ENCODE measurements around the gene COL20A1. TPM values are rescaled to one million over a fixed set of nuclear protein-coding genes. Genes with fewer than 3 reads are reported as not detected.
A peak's percentile ranks its signal among the peaks of the same experiment; 100 is the strongest.

The COL20A1 gene
- total RNA-seq, 1 donor from 2014 or later = not detected

- Histone ChIP-seq H3K27me3 (ENCODE audit: low read depth) (peaks cover 60% of the 10 kb centered on the region), H3K36me3 (no peaks in the 10 kb centered on the region), H3K27ac (replicated peaks) (no peak overlapping the region), H3K9me3 (replicated peaks) (peaks cover 12% of the 10 kb centered on the region), H3K4me3 (no peak overlapping the region), H3K4me1 (peaks cover 7% of the 10 kb centered on the region)
- TF ChIP-seq CTCF (IDR thresholded peaks at IDR 0.05; ENCODE audit: borderline replicate concordance) = no peak
- intact Hi-C loops (cut with micrococcal nuclease) = loop anchor here (5.0 kb wide), 1 partner anchor 75 kb away; no protein-coding TSS in a partner anchor
- peak; percentile 6 for DNase-seq
Observed at GRCh38 chr20:63306673-63307537, 13.9 kb downstream of the COL20A1 start.

GRCh38 chr20:63307538-63308217 is 14.7 kb downstream of the COL20A1 start:
- DNase-seq = peak; percentile 11
- intact Hi-C loops (cut with micrococcal nuclease) = loop anchor here (5.0 kb wide), 1 partner anchor 75 kb away; no protein-coding TSS in a partner anchor
- no peak for TF ChIP-seq CTCF (IDR thresholded peaks at IDR 0.05; ENCODE audit: borderline replicate concordance)
- H3K27ac ChIP-seq (replicated peaks) = no peak overlapping the region
- no peaks in the 10 kb centered on the region for H3K36me3 ChIP-seq
- peaks cover 63% of the 10 kb centered on the region for H3K27me3 ChIP-seq (ENCODE audit: low read depth)
- H3K4me1 ChIP-seq = peaks cover 7% of the 10 kb centered on the region
- H3K9me3 ChIP-seq (replicated peaks) = peaks cover 4% of the 10 kb centered on the region
- no peak overlapping the region for H3K4me3 ChIP-seq

- Histone ChIP-seq H3K4me1 (peaks cover 7% of the 10 kb centered on the region), H3K27ac (replicated peaks) (no peak overlapping the region), H3K36me3 (no peaks in the 10 kb centered on the region), H3K4me3 (no peak overlapping the region), H3K9me3 (replicated peaks) (no peaks in the 10 kb centered on the region), H3K27me3 (ENCODE audit: low read depth) (peaks cover 64% of the 10 kb centered on the region)
- DNase-seq = peak; percentile 7
- TF ChIP-seq CTCF (IDR thresholded peaks at IDR 0.05; ENCODE audit: borderline replicate concordance) = no peak
- intact Hi-C loops (cut with micrococcal nuclease) = loop anchor here (5.0 kb wide), 1 partner anchor 74 kb away; no protein-coding TSS in a partner anchor
Observed at GRCh38 chr20:63308218-63308911, 15.4 kb downstream of the COL20A1 start.

- DNase-seq = peak; percentile 38
- H3K36me3 ChIP-seq = no peaks in the 10 kb centered on the region
Observed at GRCh38 chr20:63309261-63310071, 16.5 kb downstream of the COL20A1 start.

More at GRCh38 chr20:63309261-63310071, 16.5 kb downstream of the COL20A1 start:
- Histone ChIP-seq H3K9me3 (replicated peaks) (no peaks in the 10 kb centered on the region), H3K27ac (replicated peaks) (no peak overlapping the region), H3K4me1 (peaks cover 14% of the 10 kb centered on the region), H3K4me3 (no peak overlapping the region), H3K27me3 (ENCODE audit: low read depth) (peaks cover 71% of the 10 kb centered on the region)
- intact Hi-C loops (cut with micrococcal nuclease) = loop anchor here (5.0 kb wide), 1 partner anchor 73 kb away; no protein-coding TSS in a partner anchor
- TF ChIP-seq CTCF (IDR thresholded peaks at IDR 0.05; ENCODE audit: borderline replicate concordance) = peak; percentile 93
